Activated B cell treated with CpG ODN at 0.5 μM for 24 hours (primary cell): ENCODE results near the gene NCKAP5. TPM values are rescaled to one million over a fixed set of nuclear protein-coding genes. Genes with fewer than 3 reads are reported as not detected.

Experiments used
- ATAC-seq: fragments of 200-7000 bp; cut with Tn5 transposase; one replicate; pipeline ENCODE4 v1.10.0; 2021; ENCODE audit warnings: low read depth, mild to moderate bottlenecking, moderate library complexity
- CTCF ChIA-PET: fragments of 350-600 bp; sonication (Branson Sonifier 250); formaldehyde crosslinking; loops from one replicate; lab custom pipeline; 2021; ENCODE audit warnings: antibody characterized with exemption; lab: Charles Lee
- POLR2A ChIA-PET: fragments of 350-600 bp; sonication (Branson Sonifier 250); formaldehyde crosslinking; loops from one replicate; lab custom pipeline; 2021; ENCODE audit warnings: antibody characterized with exemption; lab: Charles Lee
- DNase-seq: peaks from one replicate; pipeline ENCODE4 v3.0.0; 2022
- H3K27ac Mint-ChIP-seq: one replicate; pipeline ENCODE4 v1.8.0; 2020; ENCODE audit warnings: mixed read lengths
- H3K27me3 Mint-ChIP-seq: one replicate; pipeline ENCODE4 v1.8.0; 2021; ENCODE audit warnings: mixed read lengths
- H3K36me3 Mint-ChIP-seq: one replicate; pipeline ENCODE4 v1.8.0; 2021; ENCODE audit warnings: low read depth, mixed read lengths
- H3K4me1 Mint-ChIP-seq: one replicate; pipeline ENCODE4 v1.8.0; 2021; ENCODE audit warnings: mixed read lengths
- H3K4me3 Mint-ChIP-seq: one replicate; pipeline ENCODE4 v1.8.0; 2020; ENCODE audit warnings: mild to moderate bottlenecking, mixed read lengths
- H3K9me3 Mint-ChIP-seq: one replicate; pipeline ENCODE4 v1.8.0; 2020; ENCODE audit warnings: mixed read lengths
- intact Hi-C: fragments of 100-400 bp; cut with micrococcal nuclease; formaldehyde crosslinking; loops from one replicate; pipeline ENCODE4 v1.15.1; 2024
- total RNA-seq: library from RNA; stranded (reverse); gene quantifications from 2 replicates; pipeline ENCODE4 v1.2.3, GENCODE V29; 2022
- TF ChIP-seq, protein P1 (sequence below): fragments of 200-600 bp; IDR thresholded peaks from one replicate; pipeline ENCODE4 v1.8.0; 2022; ENCODE audit warnings: antibody characterized with exemption, mild to moderate bottlenecking

Gene NCKAP5
- total RNA-seq, 1 donor from 2014 or later, result not detected

DNA sequence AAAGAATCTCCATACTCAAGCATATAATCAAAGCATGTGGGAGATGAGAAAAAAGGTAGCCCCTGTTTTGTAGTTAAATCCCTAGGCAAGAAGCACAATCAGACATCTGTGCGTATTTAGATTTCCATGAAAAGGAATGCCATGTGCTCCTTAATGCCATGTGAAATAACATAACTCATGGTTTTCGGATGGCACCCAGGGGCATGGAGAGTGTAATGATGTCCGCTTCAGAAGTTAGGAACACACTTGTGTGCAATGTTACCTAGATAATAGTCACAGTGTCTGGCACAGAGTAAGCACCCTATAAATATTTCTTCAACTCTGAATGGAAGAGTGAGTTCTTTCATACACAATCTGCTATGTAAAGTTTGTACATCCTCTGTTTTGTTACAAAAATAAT, 197.0 kb downstream of the NCKAP5 start:
- POLR2A ChIA-PET, result no interaction called here

DNA sequence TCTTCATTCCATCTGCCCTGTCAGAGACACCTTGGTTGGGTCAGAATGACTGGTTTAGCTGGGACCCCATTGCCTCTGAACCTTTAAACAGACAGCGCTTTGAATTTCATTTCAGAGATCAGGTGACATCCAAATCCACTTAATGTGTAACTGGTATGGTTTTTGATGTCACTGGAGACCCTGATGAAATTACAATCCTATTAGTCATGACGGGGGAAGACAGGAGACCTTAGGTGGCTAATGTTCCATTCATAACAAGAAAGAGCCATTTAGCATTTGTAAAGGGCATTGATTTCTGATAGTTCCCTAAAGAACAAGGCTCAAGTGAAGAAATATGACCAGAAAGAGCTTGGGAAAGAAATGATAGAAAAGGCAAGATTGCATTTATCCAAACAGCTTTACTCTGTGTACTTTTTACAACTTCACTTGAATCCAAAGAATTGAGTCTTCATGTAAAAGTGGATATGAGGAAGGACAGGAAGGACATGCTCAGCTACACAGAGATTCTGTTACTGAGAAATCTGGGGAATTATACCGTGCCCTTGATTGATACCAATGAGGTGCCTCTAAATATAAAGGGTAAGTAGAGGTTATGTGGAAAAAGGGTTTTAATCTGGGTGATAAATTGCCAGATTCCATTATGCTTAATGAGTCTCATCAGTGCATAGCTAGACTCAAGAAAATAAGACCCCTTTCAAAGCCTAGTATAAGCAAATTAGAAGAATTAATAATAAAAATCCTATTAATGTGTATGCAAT, 198.2 kb downstream of the NCKAP5 start:
- no peak for ATAC-seq
- ChIA-PET CTCF (no interaction called here), POLR2A (no interaction called here)
- H3K36me3 Mint-ChIP-seq, result no peaks in the 10 kb centered on the region
- no peaks in the 10 kb centered on the region for H3K4me1 Mint-ChIP-seq
- H3K27ac Mint-ChIP-seq, result no peak overlapping the region
- no peaks in the 10 kb centered on the region for H3K27me3 Mint-ChIP-seq
- intact Hi-C loops, result no loop called here
- H3K4me3 Mint-ChIP-seq, result no peak overlapping the region
- no peak for DNase-seq
- H3K9me3 Mint-ChIP-seq, result peaks cover 2% of the 10 kb centered on the region
- TF ChIP-seq, protein P1, sequence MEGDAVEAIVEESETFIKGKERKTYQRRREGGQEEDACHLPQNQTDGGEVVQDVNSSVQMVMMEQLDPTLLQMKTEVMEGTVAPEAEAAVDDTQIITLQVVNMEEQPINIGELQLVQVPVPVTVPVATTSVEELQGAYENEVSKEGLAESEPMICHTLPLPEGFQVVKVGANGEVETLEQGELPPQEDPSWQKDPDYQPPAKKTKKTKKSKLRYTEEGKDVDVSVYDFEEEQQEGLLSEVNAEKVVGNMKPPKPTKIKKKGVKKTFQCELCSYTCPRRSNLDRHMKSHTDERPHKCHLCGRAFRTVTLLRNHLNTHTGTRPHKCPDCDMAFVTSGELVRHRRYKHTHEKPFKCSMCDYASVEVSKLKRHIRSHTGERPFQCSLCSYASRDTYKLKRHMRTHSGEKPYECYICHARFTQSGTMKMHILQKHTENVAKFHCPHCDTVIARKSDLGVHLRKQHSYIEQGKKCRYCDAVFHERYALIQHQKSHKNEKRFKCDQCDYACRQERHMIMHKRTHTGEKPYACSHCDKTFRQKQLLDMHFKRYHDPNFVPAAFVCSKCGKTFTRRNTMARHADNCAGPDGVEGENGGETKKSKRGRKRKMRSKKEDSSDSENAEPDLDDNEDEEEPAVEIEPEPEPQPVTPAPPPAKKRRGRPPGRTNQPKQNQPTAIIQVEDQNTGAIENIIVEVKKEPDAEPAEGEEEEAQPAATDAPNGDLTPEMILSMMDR, result no peak

More for the DNA sequence above, 197.0 kb downstream of the NCKAP5 start:
- no peaks in the 10 kb centered on the region for H3K27me3 Mint-ChIP-seq
- no peak overlapping the region for H3K27ac Mint-ChIP-seq
- H3K4me3 Mint-ChIP-seq, result no peak overlapping the region
- ATAC-seq, result no peak
- CTCF ChIA-PET, result no interaction called here
- H3K36me3 Mint-ChIP-seq, result no peaks in the 10 kb centered on the region
- H3K9me3 Mint-ChIP-seq, result peaks cover 2% of the 10 kb centered on the region
- TF ChIP-seq, protein P1, result no peak
- no peaks in the 10 kb centered on the region for H3K4me1 Mint-ChIP-seq
- DNase-seq, result no peak
- intact Hi-C loops, result no loop called here

DNA sequence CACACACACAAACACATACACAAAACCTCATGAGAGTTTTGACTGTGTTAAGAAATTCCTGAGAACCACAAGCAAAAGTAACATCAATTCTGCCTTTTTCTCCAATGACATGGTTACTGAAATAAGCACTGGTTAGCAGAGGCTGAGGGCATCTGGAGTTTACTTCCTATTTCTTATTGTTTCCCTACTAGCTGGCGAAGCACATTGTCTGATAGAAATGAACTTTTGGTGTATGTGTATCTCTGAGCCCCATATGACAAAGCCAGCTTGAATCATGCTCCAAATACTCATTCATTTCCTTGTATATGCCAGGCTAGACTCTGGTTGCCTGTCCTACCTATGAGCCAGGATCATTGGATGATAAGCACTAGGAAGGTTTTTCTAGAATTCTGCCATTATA, 203.1 kb downstream of the NCKAP5 start:
- TF ChIP-seq, protein P1, result no peak
- intact Hi-C loops, result no loop called here
- Mint-ChIP-seq H3K4me1 (no peaks in the 10 kb centered on the region), H3K27ac (no peak overlapping the region), H3K9me3 (no peaks in the 10 kb centered on the region), H3K27me3 (no peaks in the 10 kb centered on the region), H3K36me3 (no peaks in the 10 kb centered on the region), H3K4me3 (no peak overlapping the region)
- CTCF ChIA-PET, result no interaction called here
- POLR2A ChIA-PET, result no interaction called here
- ATAC-seq, result no peak
- no peak for DNase-seq

DNA sequence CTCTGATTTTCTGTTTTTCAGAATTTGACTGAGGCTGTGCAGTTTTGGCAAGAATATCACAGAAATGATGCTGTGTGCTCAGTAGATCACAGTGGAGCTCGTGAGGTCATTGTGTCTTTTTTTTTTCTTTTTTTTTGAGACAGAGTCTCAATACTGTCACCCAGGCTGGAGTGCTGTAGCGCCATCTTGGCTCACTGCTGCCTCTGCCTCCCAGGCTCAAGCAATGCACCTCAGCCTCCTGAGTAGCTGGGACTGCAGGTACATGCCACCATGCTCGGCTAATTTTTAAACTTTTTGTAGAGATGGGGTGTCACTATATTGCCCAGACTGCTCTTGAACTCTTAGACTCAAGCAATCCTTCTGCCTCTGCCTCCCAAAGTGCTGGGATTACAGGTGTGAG, 203.6 kb downstream of the NCKAP5 start:
- intact Hi-C loops, result no loop called here
- H3K36me3 Mint-ChIP-seq, result no peaks in the 10 kb centered on the region
- no peak overlapping the region for H3K27ac Mint-ChIP-seq
- POLR2A ChIA-PET, result no interaction called here
- TF ChIP-seq, protein P1, result no peak
- no peak overlapping the region for H3K4me3 Mint-ChIP-seq
- H3K27me3 Mint-ChIP-seq, result no peaks in the 10 kb centered on the region
- H3K9me3 Mint-ChIP-seq, result no peaks in the 10 kb centered on the region
- H3K4me1 Mint-ChIP-seq, result no peaks in the 10 kb centered on the region
- DNase-seq (no peak), ATAC-seq (no peak)
- CTCF ChIA-PET, result no interaction called here

DNA sequence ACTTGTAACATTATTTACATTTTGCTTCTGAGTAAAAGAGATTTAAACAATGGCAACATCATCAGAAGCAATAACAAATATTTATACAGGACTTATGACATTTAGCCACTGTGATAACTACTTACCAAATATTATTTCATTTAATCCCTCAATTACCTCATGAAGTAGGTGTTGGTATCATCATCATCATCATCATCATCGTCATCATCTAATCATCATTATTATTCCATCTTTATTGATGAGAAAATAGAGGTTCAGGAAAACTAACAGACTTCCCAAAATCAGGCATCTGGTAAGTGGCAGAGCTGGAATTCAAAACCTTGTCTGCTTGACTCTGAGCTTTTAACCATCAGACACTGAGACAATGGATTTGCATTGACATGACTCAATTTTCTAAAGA, 204.4 kb downstream of the NCKAP5 start:
- ATAC-seq, result no peak
- CTCF ChIA-PET, result no interaction called here
- no peaks in the 10 kb centered on the region for H3K27me3 Mint-ChIP-seq

More for the DNA sequence above, 204.4 kb downstream of the NCKAP5 start:
- intact Hi-C loops, result no loop called here
- no peak overlapping the region for H3K4me3 Mint-ChIP-seq
- no peak for DNase-seq
- TF ChIP-seq, protein P1, result no peak
- H3K27ac Mint-ChIP-seq, result no peak overlapping the region
- H3K4me1 Mint-ChIP-seq, result no peaks in the 10 kb centered on the region
- H3K36me3 Mint-ChIP-seq, result no peaks in the 10 kb centered on the region
- POLR2A ChIA-PET, result no interaction called here
- no peaks in the 10 kb centered on the region for H3K9me3 Mint-ChIP-seq
